GM12878 (cell line): ENCODE data around the gene NPDC1. TPM values are rescaled to one million over a fixed set of nuclear protein-coding genes. Genes with fewer than 3 reads are reported as not detected.

ENCODE experiments used
- ATAC-seq: fragments of 200-7000 bp; cut with Tn5 transposase; 3 replicates; pipeline ENCODE4 v1.9.1; 2020; ENCODE audit warnings: mild to moderate bottlenecking, moderate library complexity
- BruUV-seq: library from RNA; stranded (reverse); fragments of 400-500 nt; replicated peaks from 2 replicates; lab custom pipeline; 2021; lab: Mats Ljungman, UMichigan
- CTCF ChIA-PET: fragments of 300-600 bp; sonication (Branson Sonifier 250); formaldehyde crosslinking; extraction: SDS; loops from one replicate; lab custom pipeline; 2021; ENCODE audit warnings: inconsistent platforms; lab: Yijun Ruan, JAX
- POLR2A ChIA-PET: fragments of 350-600 bp; formaldehyde crosslinking; extraction: SDS; loops from one replicate; lab custom pipeline; 2021; ENCODE audit warnings: inconsistent platforms; lab: Charles Lee
- RAD21 ChIA-PET: fragments of 300-600 bp; sonication (Branson Sonifier 250); formaldehyde crosslinking; loops from one replicate; lab custom pipeline; 2023; ENCODE audit warnings: antibody characterized with exemption; ENCODE audit not compliant: unreplicated experiment; lab: Charles Lee
- SMC1A ChIA-PET: fragments of 300-600 bp; sonication (Branson Sonifier 250); formaldehyde crosslinking; loops from one replicate; lab custom pipeline; 2023; ENCODE audit not compliant: unreplicated experiment, uncharacterized antibody; lab: Charles Lee
- DNase-seq: peaks from one replicate; pipeline ENCODE4 v3.0.0-alpha.2; 2011; ENCODE audit warnings: low read depth, low spot score
- FAIRE-seq: peaks from 3 replicates; lab custom pipeline; 2011; peaks lifted over from hg19 to GRCh38; lab: Jason Lieb, UNC
- H2AFZ ChIP-seq: 2 replicates; pipeline ENCODE4 v1.6.0; 2011; ENCODE audit warnings: low read depth, low read length, control low read depth; ENCODE audit not compliant: control insufficient read depth
- H3K27ac ChIP-seq: 2 replicates; pipeline ENCODE4 v1.5.1; 2011; ENCODE audit warnings: control low read depth; ENCODE audit not compliant: control insufficient read depth, insufficient read depth
- H3K27me3 ChIP-seq, 2 experiments: replicated peaks in 1 of 2; 2 replicates each; pipeline versions ENCODE4 v1.6.0 to v1.6.1; 2011; ENCODE audit warnings: low read length in 1 of 2; ENCODE audit not compliant: control insufficient read depth in 2 of 2, insufficient read depth in 2 of 2
- H3K36me3 ChIP-seq, 2 experiments: 2 replicates each; pipeline ENCODE4 v1.5.1; 2011; ENCODE audit warnings: low read length in 1 of 2; ENCODE audit not compliant: control insufficient read depth in 2 of 2, insufficient read depth in 2 of 2
- H3K4me1 ChIP-seq: 2 replicates; pipeline ENCODE4 v1.6.1; 2011; ENCODE audit warnings: mild to moderate bottlenecking, low read length, moderate library complexity, mixed read lengths; ENCODE audit not compliant: control insufficient read depth, insufficient read depth
- H3K4me2 ChIP-seq: 2 replicates; pipeline ENCODE4 v1.6.0; 2011; ENCODE audit warnings: control low read depth; ENCODE audit not compliant: control insufficient read depth, insufficient read depth
- H3K4me3 ChIP-seq: fragments of 200-600 bp; sonication (generic); 2 replicates; pipeline ENCODE4 v1.5.1; 2016
- H3K79me2 ChIP-seq: 2 replicates; pipeline ENCODE4 v1.6.0; 2011; ENCODE audit warnings: low read length; ENCODE audit not compliant: control insufficient read depth, insufficient read depth
- H3K9ac ChIP-seq: 2 replicates; pipeline ENCODE4 v1.8.0; 2011; ENCODE audit warnings: low read length, control low read depth, mixed read lengths; ENCODE audit not compliant: control insufficient read depth, insufficient read depth
- H3K9me3 ChIP-seq: replicated peaks from 3 replicates; pipeline ENCODE4 v1.5.1; 2011; ENCODE audit warnings: mild to moderate bottlenecking, low read length; ENCODE audit not compliant: control insufficient read depth, insufficient read depth
- H4K20me1 ChIP-seq: 2 replicates; pipeline ENCODE4 v1.6.0; 2011; ENCODE audit not compliant: control insufficient read depth, insufficient read depth
- ASH2L ChIP-seq: fragments of 300-600, 200-600 bp; sonication (generic); IDR thresholded peaks from 2 replicates; pipeline ENCODE4 v1.6.1; 2017; ENCODE audit warnings: low read depth, mild to moderate bottlenecking, borderline replicate concordance
- DPF2 ChIP-seq: fragments of 450-650 bp; IDR thresholded peaks from 2 replicates; pipeline ENCODE4 v1.6.1; 2017; ENCODE audit warnings: mild to moderate bottlenecking
- ESRRA ChIP-seq: IDR thresholded peaks from 2 replicates; pipeline ENCODE4 v1.6.1; 2012; ENCODE audit warnings: mild to moderate bottlenecking, low read length, improper control_type of control experiment
- EZH2 ChIP-seq: IDR thresholded peaks from 2 replicates; pipeline ENCODE4 v1.6.1; 2012; ENCODE audit warnings: low read depth, mild to moderate bottlenecking, control low read depth, inconsistent platforms, low read length, borderline replicate concordance; ENCODE audit not compliant: control insufficient read depth
- GABPA ChIP-seq: IDR thresholded peaks from 2 replicates; pipeline ENCODE4 v1.6.1; 2014; ENCODE audit warnings: antibody characterized with exemption, low read depth, mild to moderate bottlenecking, inconsistent platforms
- IKZF1 ChIP-seq: fragments of 450-650 bp; conservative IDR thresholded peaks from 2 replicates; pipeline ENCODE4 v1.6.1; 2017; ENCODE audit warnings: antibody characterized with exemption, mild to moderate bottlenecking
- KAT2A ChIP-seq: conservative IDR thresholded peaks from 2 replicates; pipeline ENCODE4 v1.6.1; 2011; ENCODE audit warnings: low read depth, low read length; ENCODE audit not compliant: control insufficient read depth
- KDM1A ChIP-seq: fragments of 200-600 bp; sonication (generic); IDR thresholded peaks from 2 replicates; pipeline ENCODE4 v1.6.1; 2016; ENCODE audit warnings: borderline replicate concordance
- LARP7 ChIP-seq: fragments of 450-650 bp; IDR thresholded peaks from 2 replicates; pipeline ENCODE4 v1.6.1; 2017; ENCODE audit warnings: mild to moderate bottlenecking
- PAX5 ChIP-seq: IDR thresholded peaks from 2 replicates; pipeline ENCODE4 v1.6.1; 2011; ENCODE audit warnings: low read depth, low read length, borderline replicate concordance
- RCOR1 ChIP-seq: conservative IDR thresholded peaks from 2 replicates; pipeline ENCODE4 v1.6.1; 2012; ENCODE audit warnings: low read depth, low read length, improper control_type of control experiment
- SIN3A ChIP-seq: IDR thresholded peaks from 2 replicates; pipeline ENCODE4 v1.6.1; 2012; ENCODE audit warnings: low read depth, low read length, improper control_type of control experiment
- SIX5 ChIP-seq: IDR thresholded peaks from 2 replicates; pipeline ENCODE4 v1.6.1; 2011; ENCODE audit warnings: mild to moderate bottlenecking, low read depth, low read length, moderate library complexity; ENCODE audit not compliant: severe bottlenecking
- SKIL ChIP-seq: fragments of 450-650 bp; IDR thresholded peaks from 2 replicates; pipeline ENCODE4 v1.6.1; 2017; ENCODE audit warnings: mild to moderate bottlenecking, low read depth, inconsistent platforms; ENCODE audit not compliant: poor library complexity, severe bottlenecking
- SMC3 ChIP-seq: IDR thresholded peaks from 2 replicates; pipeline ENCODE4 v1.6.1; 2011; ENCODE audit warnings: low read length, improper control_type of control experiment, borderline replicate concordance
- SP1 ChIP-seq: IDR thresholded peaks from one replicate; pipeline ENCODE4 v1.6.1; 2011; ENCODE audit warnings: low read depth, low read length
- WGBS: methylation state at CpG from one replicate; pipeline ENCODE4 v1.1.6; 2016; ENCODE audit warnings: low lambda C conversion rate; ENCODE audit not compliant: insufficient replicate concordance, insufficient coverage; ENCODE audit errors: missing lambda C conversion rate; 5-methylcytosine and 5-hydroxymethylcytosine counted together
- in situ Hi-C: fragments of 300-500 bp; cut with MboI; formaldehyde crosslinking; loops from 9 replicates; pipeline ENCODE4 v1.14.3; 2018; ENCODE audit warnings: mixed read lengths
- intact Hi-C: fragments of 100-400 bp; cut with micrococcal nuclease; formaldehyde crosslinking; loops from one replicate; pipeline ENCODE4 v1.14.2; 2022; ENCODE audit not compliant: unreplicated experiment
- polyA plus RNA-seq, 11 experiments: library from polyadenylated mRNA; depleted of rRNA in 4 of 11; unstranded in 6 of 11; stranded (reverse) in 5 of 11; fragments of >200 nt; fragmentation: Nextera tagmentation in 4 of 11; fragmentation: Illumina TruSeq in 1 of 11; extraction: Ambion mirVana in 4 of 11; extraction: Trizol in 1 of 11; gene quantifications; 1 replicate in 1 of 11; 2 replicates in 10 of 11; pipeline versions ENCODE4 v1.2.1 to v1.2.3, GENCODE V29; 2011 to 2016; ENCODE audit warnings: inconsistent platforms in 2 of 11, missing spikeins in 2 of 11, low read depth in 1 of 11
- total RNA-seq, 4 experiments: library from RNA; depleted of rRNA in 3 of 4; stranded (reverse); fragments of >200 nt in 3 of 4; fragmentation: Illumina TruSeq in 1 of 4; extraction: Trizol in 1 of 4; gene quantifications; 2 replicates each; pipeline versions ENCODE4 v1.2.1 to v1.2.3, GENCODE V29; 2013 to 2021

Gene NPDC1
- total and polyA plus RNA-seq, 10 of the 15 experiments (the other 5 are each of a cell fraction or from before 2014, with no cell fraction given): 0.04 to 1.7 (median 0.77) TPM; not detected in 2

- TF ChIP-seq SKIL (no peak), SIX5 (no peak)
These were observed 32.9 kb upstream of the NPDC1 start (continued) for GRCh38 chr9:137078701-137079400.

- Histone ChIP-seq H3K36me3 (peaks cover 0 to 5% of the 10 kb centered on the region in 2 experiments; a peak in 3 of 4 replicates), H3K27me3 (no peaks in the 10 kb centered on the region), H3K9ac (peak overlapping the region; percentile 68), H3K27ac (0 out of 2 replicates have a peak overlapping the region, but pooled peaks have one; percentile 22), H4K20me1 (no peaks in the 10 kb centered on the region; the same call in 1 of the 2 replicates), H3K4me3 (peak overlapping the region; percentile 66), H3K79me2 (peaks cover 8% of the 10 kb centered on the region), H3K4me2 (peak overlapping the region; percentile 72), H3K9me3 (no peaks in the 10 kb centered on the region), H3K4me1 (peaks cover 23% of the 10 kb centered on the region), H2AFZ (peak overlapping the region; percentile 11)
- in situ Hi-C loops: no loop called here
- intact Hi-C loops: no loop called here
- TSS peak; percentile 59 for BruUV-seq
- FAIRE-seq: no peak
- CTCF ChIA-PET: no interaction called here
- SMC1A ChIA-PET: interaction anchor here (1.1 to 2.1 kb wide), 2 partner anchors 9 to 10 kb away, joined by 3 to 11 read pairs; partner anchors contain the start of gene MAN1B1
- DNase-seq: no peak
- 33% methylated on average over 43 of the region's 76 CpGs for WGBS
- RAD21 ChIA-PET: interaction anchor here (0.6 to 1.6 kb wide), 4 partner anchors 9 to 31 kb away, joined by 3 to 9 read pairs (median 6); partner anchors contain the start of gene MAN1B1
- ATAC-seq: peak; percentile 53
- POLR2A ChIA-PET: interaction anchor here (0.5 to 1.8 kb wide), 6 partner anchors 8 to 377 kb away, joined by 3 to 11 read pairs (median 5); partner anchors contain the start of genes MAN1B1 and TUBB4B
- TF ChIP-seq DPF2 (peak; percentile 51; the same call in 1 of the 2 replicates), RCOR1 (no peak), SP1 (peak; percentile 26), PAX5 (0 out of 2 replicates have a peak, but pooled peaks have one; percentile 21), SMC3 (no peak), EZH2 (no peak), ASH2L (no peak), ESRRA (no peak), IKZF1 (0 out of 2 replicates have a peak, but pooled peaks have one; percentile 14), KAT2A (no peak), KDM1A (no peak), GABPA (no peak), SIN3A (0 out of 2 replicates have a peak, but pooled peaks have one; percentile 28), LARP7 (0 out of 2 replicates have a peak, but pooled peaks have one; percentile 13)
These were observed 32.0 kb upstream of the NPDC1 start for GRCh38 chr9:137077758-137078693.
